SK-N-SH (cell line): Measurements from ENCODE around the gene BTBD16. TPM values are rescaled to one million over a fixed set of nuclear protein-coding genes. Genes with fewer than 3 reads are reported as not detected.

Experiments used
- CTCF ChIA-PET: fragments of 300-600, 350-600 bp; formaldehyde crosslinking; extraction: SDS; loops from one replicate; lab custom pipeline; 2021; lab: Yijun Ruan, JAX
- POLR2A ChIA-PET: fragments of 350-600 bp; sonication (Branson Sonifier 250); formaldehyde crosslinking; extraction: SDS; loops from one replicate; lab custom pipeline; 2020; ENCODE audit warnings: antibody characterized with exemption, inconsistent platforms; lab: Yijun Ruan, JAX
- DNase-seq: peaks from one replicate; pipeline ENCODE4 v3.0.0; 2012
- H2AFZ ChIP-seq: fragments of 200-600 bp; sonication (generic); 2 replicates; pipeline ENCODE4 v1.8.1; 2016; ENCODE audit warnings: antibody characterized with exemption, mild to moderate bottlenecking, low read depth
- H3F3A ChIP-seq: fragments of 200-600 bp; sonication (generic); replicated peaks from 2 replicates; pipeline ENCODE3; 2016; ENCODE audit warnings: antibody characterized with exemption, mild to moderate bottlenecking; ENCODE audit not compliant: insufficient read depth
- H3K27ac ChIP-seq, 2 experiments: fragments of 200-500 bp in 1 of 2; fragments of 200-600 bp in 1 of 2; sonication (Bioruptor generic) in 1 of 2; sonication (generic), shearing (Covaris generic) in 1 of 2; 2 replicates each; pipeline versions ENCODE4 v1.5.1 to v1.6.1; 2014 to 2016; ENCODE audit warnings: low read depth in 2 of 2, inconsistent platforms in 1 of 2, low read length in 1 of 2, mild to moderate bottlenecking in 1 of 2, mixed read lengths in 1 of 2
- H3K27me3 ChIP-seq: fragments of 200-600 bp; sonication (generic), shearing (Covaris generic); 2 replicates; pipeline ENCODE4 v1.6.1; 2016; ENCODE audit warnings: mixed run types; ENCODE audit not compliant: insufficient read depth
- H3K36me3 ChIP-seq, 2 experiments: fragments of 200-500 bp in 1 of 2; fragments of 200-600 bp in 1 of 2; sonication (Bioruptor generic) in 1 of 2; sonication (generic) in 1 of 2; replicated peaks in 1 of 2; 2 replicates each; pipeline versions ENCODE3 to v1.5.1; 2014 to 2016; ENCODE audit warnings: low read length in 1 of 2, mild to moderate bottlenecking in 1 of 2; ENCODE audit not compliant: insufficient read depth in 2 of 2, control insufficient read depth in 1 of 2
- H3K4me1 ChIP-seq, 2 experiments: fragments of 200-500 bp in 1 of 2; fragments of 200-600 bp in 1 of 2; sonication (Bioruptor generic) in 1 of 2; sonication (generic), shearing (Covaris generic) in 1 of 2; 2 replicates each; pipeline versions ENCODE4 v1.5.1 to v1.6.1; 2014 to 2016; ENCODE audit warnings: low read depth in 1 of 2, low read length in 1 of 2, mixed run types in 1 of 2; ENCODE audit not compliant: insufficient read depth in 2 of 2, control insufficient read depth in 1 of 2
- H3K4me2 ChIP-seq: fragments of 200-600 bp; sonication (generic), shearing (Covaris generic); 2 replicates; pipeline ENCODE4 v1.6.1; 2017; ENCODE audit warnings: mixed run types
- H3K4me3 ChIP-seq, 2 experiments: fragments of 200-500 bp in 1 of 2; fragments of 200-600 bp in 1 of 2; sonication (Bioruptor generic) in 1 of 2; sonication (generic), shearing (Covaris generic) in 1 of 2; 2 replicates each; pipeline versions ENCODE4 v1.5.1 to v1.8.1; 2014 to 2016; ENCODE audit warnings: low read depth in 2 of 2, inconsistent platforms in 1 of 2, low read length in 1 of 2, mild to moderate bottlenecking in 1 of 2, mixed read lengths in 1 of 2, moderate library complexity in 1 of 2
- H3K79me2 ChIP-seq: fragments of 200-600 bp; sonication (generic); 2 replicates; pipeline ENCODE4 v1.8.1; 2017; ENCODE audit warnings: mild to moderate bottlenecking; ENCODE audit not compliant: insufficient read depth
- H3K9ac ChIP-seq: fragments of 200-600 bp; sonication (generic); 2 replicates; pipeline ENCODE4 v1.6.1; 2017; ENCODE audit warnings: mixed run types
- H3K9me2 ChIP-seq: fragments of 200-600 bp; sonication (generic); 2 replicates; pipeline ENCODE4 v1.6.1; 2017; ENCODE audit warnings: mixed run types
- H3K9me3 ChIP-seq: fragments of 200-600 bp; sonication (generic); 2 replicates; pipeline ENCODE4 v1.6.1; 2017; ENCODE audit warnings: mixed run types, mild to moderate bottlenecking, moderate library complexity
- H4K20me1 ChIP-seq: fragments of 200-600 bp; sonication (generic); 2 replicates; pipeline ENCODE4 v1.6.1; 2017; ENCODE audit warnings: mild to moderate bottlenecking, mixed run types; ENCODE audit not compliant: insufficient read depth
- CHD2 ChIP-seq: fragments of 150-350 bp; IDR thresholded peaks from 2 replicates; pipeline ENCODE4 v1.6.1; 2018; ENCODE audit warnings: low read length; ENCODE audit not compliant: partially characterized antibody
- ELF1 ChIP-seq: IDR thresholded peaks from 2 replicates; pipeline ENCODE4 v1.4.0; 2012
- EP300 ChIP-seq, 2 experiments: IDR thresholded peaks; 2 replicates each; pipeline versions ENCODE4 v1.4.0 to v1.6.1; 2012; ENCODE audit warnings: borderline replicate concordance in 1 of 2, low read depth in 1 of 2, low read length in 1 of 2
- FOSL2 ChIP-seq: IDR thresholded peaks from 2 replicates; pipeline ENCODE4 v1.4.0; 2012; ENCODE audit warnings: low read depth, mild to moderate bottlenecking, moderate library complexity, borderline replicate concordance
- FOXJ3 ChIP-seq: sonication (generic); formaldehyde crosslinking; IDR thresholded peaks from 2 replicates; pipeline ENCODE4 v1.5.1; 2020; ENCODE audit warnings: mild to moderate bottlenecking, missing genetic modification reagents
- GABPA ChIP-seq: IDR thresholded peaks from 2 replicates; pipeline ENCODE4 v1.4.0; 2012; ENCODE audit warnings: low read depth, mild to moderate bottlenecking
- GATA2 ChIP-seq: sonication (generic); formaldehyde crosslinking; IDR thresholded peaks from 2 replicates; pipeline ENCODE4 v1.5.0; 2020; ENCODE audit warnings: mild to moderate bottlenecking, missing genetic modification reagents
- IRF3 ChIP-seq: fragments of 150-350 bp; IDR thresholded peaks from 2 replicates; pipeline ENCODE4 v1.6.1; 2016; ENCODE audit warnings: mild to moderate bottlenecking, low read depth, low read length
- PBX3 ChIP-seq: IDR thresholded peaks from 2 replicates; pipeline ENCODE4; 2012
- POLR2AphosphoS5 ChIP-seq: IDR thresholded peaks from 2 replicates; pipeline ENCODE4 v1.6.1; 2012; ENCODE audit warnings: low read depth, low read length
- REST ChIP-seq: IDR thresholded peaks from 2 replicates; pipeline ENCODE4 v1.6.1; 2012; ENCODE audit warnings: mild to moderate bottlenecking, low read depth, low read length, moderate library complexity
- RFX5 ChIP-seq: IDR thresholded peaks from 2 replicates; pipeline ENCODE4 v1.6.1; 2012; ENCODE audit warnings: mild to moderate bottlenecking, improper control_type of control experiment, low read length
- RXRA ChIP-seq: IDR thresholded peaks from 2 replicates; pipeline ENCODE4 v1.4.0; 2012; ENCODE audit warnings: low read depth, mild to moderate bottlenecking, borderline replicate concordance
- SIN3A ChIP-seq: IDR thresholded peaks from 2 replicates; pipeline ENCODE4 v1.6.1; 2012; ENCODE audit warnings: low read depth, mild to moderate bottlenecking, low read length, moderate library complexity, borderline replicate concordance
- SMC3 ChIP-seq: IDR thresholded peaks from 2 replicates; pipeline ENCODE4 v1.6.1; 2012; ENCODE audit warnings: low read depth, low read length, improper control_type of control experiment
- TCF12 ChIP-seq: IDR thresholded peaks from 2 replicates; pipeline ENCODE4 v1.4.0; 2012
- YY1 ChIP-seq: IDR thresholded peaks from 2 replicates; pipeline ENCODE4 v1.4.0; 2012; ENCODE audit warnings: low read depth, mild to moderate bottlenecking
- WGBS: methylation state at CpG from one replicate; pipeline ENCODE4 v1.1.6; 2017; ENCODE audit warnings: low lambda C conversion rate; 5-methylcytosine and 5-hydroxymethylcytosine counted together
- polyA plus RNA-seq, 3 experiments: library from polyadenylated mRNA; depleted of rRNA; stranded (reverse); fragments of >200 nt; gene quantifications; 2 replicates each; pipeline ENCODE4 v1.2.3, GENCODE V29; 2012
- TF ChIP-seq, protein P1 (sequence below): IDR thresholded peaks from 2 replicates; pipeline ENCODE4 v1.4.0; 2012; ENCODE audit warnings: low read depth
- TF ChIP-seq, protein P2 (sequence below): IDR thresholded peaks from 2 replicates; pipeline ENCODE4 v1.4.0; 2012; ENCODE audit warnings: low read depth, borderline replicate concordance
- TF ChIP-seq, protein P3 (sequence below): fragments of 200-600 bp; sonication (generic); IDR thresholded peaks from 2 replicates; pipeline ENCODE4 v1.6.1; 2017; ENCODE audit warnings: antibody characterized with exemption, mild to moderate bottlenecking, moderate library complexity

Gene BTBD16
- polyA plus RNA-seq, 1 of the 3 experiments (the other 2 are of a cell fraction), result not detected

DNA sequence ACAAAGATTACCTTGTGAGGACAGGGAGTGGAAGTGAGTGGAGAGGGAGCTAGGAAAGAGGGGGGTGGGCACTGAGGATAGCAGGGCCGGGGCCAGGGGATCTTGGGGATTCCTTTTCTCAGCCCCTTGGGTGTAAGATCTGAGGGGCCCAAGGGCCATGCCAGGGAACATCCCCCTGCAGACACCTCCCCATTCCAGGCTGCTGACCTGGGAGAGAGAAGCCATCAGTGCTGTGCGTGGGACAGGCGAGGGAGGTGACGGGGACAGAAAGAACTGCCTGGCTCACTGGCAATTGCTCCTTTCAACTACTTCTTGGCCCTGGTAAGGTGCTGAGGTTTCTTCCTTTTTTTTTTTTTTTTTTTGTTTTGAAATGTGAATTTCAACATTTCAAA, 12.0 kb upstream of the BTBD16 start:
- ChIA-PET CTCF (interaction anchor here (1.5 to 3.6 kb wide), 2 partner anchors 9 to 117 kb away, joined by 3 to 22 read pairs; no protein-coding TSS in a partner anchor), POLR2A (interaction anchor here (0.5 to 0.6 kb wide), 2 partner anchors 23 to 96 kb away, joined by 3 read pairs; no protein-coding TSS in a partner anchor)
- H3K79me2 ChIP-seq, result no peaks in the 10 kb centered on the region; the same call in 1 of the 2 replicates
- no peak overlapping the region for H3K27ac ChIP-seq
- DNase-seq, result no peak
- H3K4me3 ChIP-seq, result no peak overlapping the region
- WGBS, result 88% methylated on average over 4 of the region's 4 CpGs
- H3K9me2 ChIP-seq, result no peaks in the 10 kb centered on the region
- TF ChIP-seq, protein P1, sequence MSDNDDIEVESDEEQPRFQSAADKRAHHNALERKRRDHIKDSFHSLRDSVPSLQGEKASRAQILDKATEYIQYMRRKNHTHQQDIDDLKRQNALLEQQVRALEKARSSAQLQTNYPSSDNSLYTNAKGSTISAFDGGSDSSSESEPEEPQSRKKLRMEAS, result no peak
- TF ChIP-seq ELF1 (no peak), REST (no peak), SIN3A (no peak), IRF3 (no peak), GATA2 (no peak), TCF12 (no peak), PBX3 (no peak), FOXJ3 (CRISPR knock-in tag) (no peak), RXRA (no peak), EP300 (IDR thresholded peaks at IDR 0.05; ENCODE audit: borderline replicate concordance in 1 of 2, low read depth in 1 of 2, low read length in 1 of 2) (no peak), FOSL2 (no peak), YY1 (no peak), POLR2AphosphoS5 (no peak), CHD2 (no peak), RFX5 (no peak), GABPA (no peak), SMC3 (no peak)
- TF ChIP-seq, protein P2, sequence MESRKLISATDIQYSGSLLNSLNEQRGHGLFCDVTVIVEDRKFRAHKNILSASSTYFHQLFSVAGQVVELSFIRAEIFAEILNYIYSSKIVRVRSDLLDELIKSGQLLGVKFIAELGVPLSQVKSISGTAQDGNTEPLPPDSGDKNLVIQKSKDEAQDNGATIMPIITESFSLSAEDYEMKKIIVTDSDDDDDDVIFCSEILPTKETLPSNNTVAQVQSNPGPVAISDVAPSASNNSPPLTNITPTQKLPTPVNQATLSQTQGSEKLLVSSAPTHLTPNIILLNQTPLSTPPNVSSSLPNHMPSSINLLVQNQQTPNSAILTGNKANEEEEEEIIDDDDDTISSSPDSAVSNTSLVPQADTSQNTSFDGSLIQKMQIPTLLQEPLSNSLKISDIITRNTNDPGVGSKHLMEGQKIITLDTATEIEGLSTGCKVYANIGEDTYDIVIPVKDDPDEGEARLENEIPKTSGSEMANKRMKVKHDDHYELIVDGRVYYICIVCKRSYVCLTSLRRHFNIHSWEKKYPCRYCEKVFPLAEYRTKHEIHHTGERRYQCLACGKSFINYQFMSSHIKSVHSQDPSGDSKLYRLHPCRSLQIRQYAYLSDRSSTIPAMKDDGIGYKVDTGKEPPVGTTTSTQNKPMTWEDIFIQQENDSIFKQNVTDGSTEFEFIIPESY, result no peak
- TF ChIP-seq, protein P3, sequence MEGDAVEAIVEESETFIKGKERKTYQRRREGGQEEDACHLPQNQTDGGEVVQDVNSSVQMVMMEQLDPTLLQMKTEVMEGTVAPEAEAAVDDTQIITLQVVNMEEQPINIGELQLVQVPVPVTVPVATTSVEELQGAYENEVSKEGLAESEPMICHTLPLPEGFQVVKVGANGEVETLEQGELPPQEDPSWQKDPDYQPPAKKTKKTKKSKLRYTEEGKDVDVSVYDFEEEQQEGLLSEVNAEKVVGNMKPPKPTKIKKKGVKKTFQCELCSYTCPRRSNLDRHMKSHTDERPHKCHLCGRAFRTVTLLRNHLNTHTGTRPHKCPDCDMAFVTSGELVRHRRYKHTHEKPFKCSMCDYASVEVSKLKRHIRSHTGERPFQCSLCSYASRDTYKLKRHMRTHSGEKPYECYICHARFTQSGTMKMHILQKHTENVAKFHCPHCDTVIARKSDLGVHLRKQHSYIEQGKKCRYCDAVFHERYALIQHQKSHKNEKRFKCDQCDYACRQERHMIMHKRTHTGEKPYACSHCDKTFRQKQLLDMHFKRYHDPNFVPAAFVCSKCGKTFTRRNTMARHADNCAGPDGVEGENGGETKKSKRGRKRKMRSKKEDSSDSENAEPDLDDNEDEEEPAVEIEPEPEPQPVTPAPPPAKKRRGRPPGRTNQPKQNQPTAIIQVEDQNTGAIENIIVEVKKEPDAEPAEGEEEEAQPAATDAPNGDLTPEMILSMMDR, result no peak
- H3K4me2 ChIP-seq, result no peak overlapping the region
- no peak overlapping the region for H3K9ac ChIP-seq
- H3F3A ChIP-seq, result peaks cover 4% of the 10 kb centered on the region
- no peaks in the 10 kb centered on the region for H4K20me1 ChIP-seq
- H3K4me1 ChIP-seq, result no peaks in the 10 kb centered on the region; a peak in 1 of 4 replicates
- peaks cover 14% of the 10 kb centered on the region; the same call in 1 of the 2 replicates for H3K9me3 ChIP-seq
- no peak overlapping the region for H2AFZ ChIP-seq
- H3K36me3 ChIP-seq, result peaks cover 0 to 11% of the 10 kb centered on the region in 2 experiments
- H3K27me3 ChIP-seq, result no peaks in the 10 kb centered on the region
